Lower leg skin (tissue), 4 donors: ENCODE data around the gene SPON2. TPM values are rescaled to one million over a fixed set of nuclear protein-coding genes. Genes with fewer than 3 reads are reported as not detected.

Experiments used
- DNase-seq, 2 donors: peaks; one replicate each; pipeline ENCODE4 v3.0.0-alpha.2; 2019; ENCODE audit warnings: low spot score in 2 of 2
- H3K4me3 ChIP-seq: fragments of 200-600 bp; sonication (generic); 2 replicates; pipeline ENCODE4 v1.5.1; 2017; ENCODE audit warnings: mild to moderate bottlenecking, low read depth; ENCODE audit not compliant: poor library complexity, severe bottlenecking
- CTCF ChIP-seq, 3 donors: fragments of 450-650 bp; IDR thresholded peaks; one replicate each; pipeline ENCODE4 v1.5.1; 2016; ENCODE audit warnings: antibody characterized with exemption in 3 of 3, mild to moderate bottlenecking in 3 of 3, moderate library complexity in 2 of 3
- POLR2A ChIP-seq, 2 donors: fragments of 450-650 bp; IDR thresholded peaks; one replicate each; pipeline ENCODE4 v1.6.1; 2016 to 2017; ENCODE audit warnings: antibody characterized with exemption in 2 of 2, mild to moderate bottlenecking in 1 of 2, moderate library complexity in 1 of 2
- WGBS, 2 donors: methylation state at CpG; one replicate each; pipeline ENCODE4 v1.1.5; 2018; 5-methylcytosine and 5-hydroxymethylcytosine counted together
- intact Hi-C: fragments of 100-400 bp; cut with DNase I; formaldehyde crosslinking; loops from one replicate; pipeline ENCODE4 v1.15.0; 2023; ENCODE audit warnings: low total_unique reads
- total RNA-seq, 4 donors: library from RNA; depleted of rRNA; stranded (reverse); fragments of >200 nt; gene quantifications; one replicate each; pipeline ENCODE4 v1.1.0, GENCODE V29; 2016

Gene SPON2
- total RNA-seq, 4 donors from 2014 or later = 19.1 to 39.8 (median 32.8) TPM

DNA sequence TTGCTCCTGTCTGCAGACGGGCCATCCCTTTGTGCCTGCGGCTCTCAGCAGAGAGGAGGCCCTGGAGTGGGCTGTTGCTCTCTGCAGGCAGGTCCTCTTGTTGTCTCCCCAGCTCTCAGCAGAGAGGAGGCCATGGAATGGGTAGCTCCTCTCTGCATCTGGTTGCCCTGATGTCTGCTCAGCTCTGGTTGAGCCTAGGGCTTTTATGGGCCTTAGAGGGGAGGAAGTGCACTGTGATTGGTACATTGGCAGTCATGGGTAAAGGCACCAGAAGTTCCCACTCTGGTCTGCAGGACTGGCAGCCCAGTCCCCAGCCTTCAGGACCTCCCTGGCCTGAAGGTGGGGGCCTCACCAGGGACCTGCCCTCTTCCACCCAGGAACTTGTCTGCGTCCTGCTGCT is 21.5 kb downstream of the SPON2 start:
- peak in 1 of 2 donors; percentile 70 for DNase-seq
- 56 to 70% methylated on average over 2 to 3 of the region's 3 CpGs for WGBS, 2 donors
- intact Hi-C loops = no loop called here
- TF ChIP-seq CTCF (IDR thresholded peaks at IDR 0.05) (no peak), POLR2A (IDR thresholded peaks at IDR 0.05) (no peak)
- no peak overlapping the region for H3K4me3 ChIP-seq

GRCh38 chr4:1139860-1140259 is 32.5 kb downstream of the SPON2 start:
- intact Hi-C loops = loop anchor here (10.0 kb wide), 1 partner anchor 195 kb away; no protein-coding TSS in a partner anchor
- no peak for DNase-seq
- no peak for TF ChIP-seq POLR2A (IDR thresholded peaks at IDR 0.05)
- TF ChIP-seq CTCF (IDR thresholded peaks at IDR 0.05) = no peak
- 83 to 87% methylated on average over 1 of the region's 1 CpG for WGBS, 2 donors
- no peak overlapping the region for H3K4me3 ChIP-seq

- 81 to 89% methylated on average over 2 of the region's 2 CpGs for WGBS, 2 donors
- DNase-seq = no peak
- intact Hi-C loops = loop anchor here (10.0 kb wide), 1 partner anchor 197 kb away; no protein-coding TSS in a partner anchor
- no peak overlapping the region for H3K4me3 ChIP-seq
- TF ChIP-seq POLR2A (IDR thresholded peaks at IDR 0.05) (no peak), CTCF (IDR thresholded peaks at IDR 0.05) (no peak)
Observed at GRCh38 chr4:1137850-1138249, 34.5 kb downstream of the SPON2 start.

DNA sequence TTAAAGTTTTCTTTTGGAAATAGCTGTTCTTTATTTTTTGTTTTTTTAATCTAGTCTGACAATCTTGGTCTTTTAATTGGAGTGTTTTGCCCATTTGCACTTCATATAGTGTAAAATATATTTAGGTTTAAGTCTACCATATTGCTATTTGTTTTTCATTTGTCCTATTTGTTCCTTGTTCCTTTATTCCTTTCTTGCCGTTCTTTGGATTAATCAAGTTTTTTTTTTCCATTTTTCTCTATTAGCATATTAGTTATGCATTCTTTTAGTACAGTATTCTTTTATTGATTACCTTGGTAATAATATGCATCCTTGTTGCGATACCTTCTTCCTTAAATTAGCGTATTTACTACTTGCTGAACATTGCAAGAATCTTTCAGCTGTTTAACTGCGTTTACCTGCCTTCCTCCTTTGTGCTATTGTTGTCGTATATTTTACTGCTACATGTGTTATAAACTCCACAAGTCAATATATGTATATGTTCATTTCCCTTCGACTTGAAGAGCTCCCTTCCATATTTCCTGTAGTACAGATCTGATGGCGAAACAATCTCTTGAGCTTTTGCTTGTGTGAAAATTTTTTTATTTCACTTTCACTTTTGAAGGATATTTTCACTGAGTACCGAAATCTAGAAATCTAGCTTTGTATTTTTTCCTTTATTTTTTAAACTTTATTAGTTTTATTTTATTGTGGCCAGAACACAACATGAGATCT is 35.2 kb downstream of the SPON2 start:
- no peak for TF ChIP-seq CTCF (IDR thresholded peaks at IDR 0.05)
- no peak for TF ChIP-seq POLR2A (IDR thresholded peaks at IDR 0.05)
- no peak overlapping the region for H3K4me3 ChIP-seq
- intact Hi-C loops = loop anchor here (10.0 kb wide), 1 partner anchor 198 kb away; no protein-coding TSS in a partner anchor
- 72 to 76% methylated on average over 8 of the region's 8 CpGs for WGBS, 2 donors
- no peak for DNase-seq

- no peak for TF ChIP-seq POLR2A (IDR thresholded peaks at IDR 0.05)
- TF ChIP-seq CTCF (IDR thresholded peaks at IDR 0.05) = no peak
- H3K4me3 ChIP-seq = no peak overlapping the region
- peak in 1 of 2 donors; percentile 69 for DNase-seq
- 29 to 49% methylated on average over 4 of the region's 4 CpGs for WGBS, 2 donors
- intact Hi-C loops = loop anchor here (10.0 kb wide), 1 partner anchor 199 kb away; no protein-coding TSS in a partner anchor
Observed at GRCh38 chr4:1136048-1136447, 36.3 kb downstream of the SPON2 start.
